K562 (cell line): Measurements from ENCODE around the gene HAP1. TPM values are rescaled to one million over a fixed set of nuclear protein-coding genes. Genes with fewer than 3 reads are reported as not detected.

Experiments used
- EGR1 ChIP-seq: fragments of 450-650 bp; conservative IDR thresholded peaks from 2 replicates; pipeline ENCODE4 v1.6.1; 2017; ENCODE audit warnings: mild to moderate bottlenecking
- EWSR1 ChIP-seq: fragments of 450-650 bp; IDR thresholded peaks from 2 replicates; pipeline ENCODE4 v1.6.1; 2018; ENCODE audit warnings: borderline replicate concordance, mild to moderate bottlenecking, low read depth, moderate library complexity; ENCODE audit not compliant: partially characterized antibody
- GABPB2 ChIP-seq: fragments of 250-450 bp; sonication (Bioruptor Pico); conservative IDR thresholded peaks from 2 replicates; pipeline ENCODE4 v1.5.1; 2021; ENCODE audit warnings: mild to moderate bottlenecking
- MEIS2 ChIP-seq: fragments of 450-650 bp; IDR thresholded peaks from 2 replicates; pipeline ENCODE4 v1.6.1; 2014; ENCODE audit warnings: mild to moderate bottlenecking; ENCODE audit not compliant: partially characterized antibody
- PHB2 ChIP-seq: fragments of 450-650 bp; IDR thresholded peaks from 2 replicates; pipeline ENCODE4 v1.6.1; 2017; ENCODE audit warnings: low read depth
- POLR2AphosphoS2 ChIP-seq: IDR thresholded peaks from 2 replicates; pipeline ENCODE4 v1.6.1; 2012; ENCODE audit warnings: low read length, improper control_type of control experiment
- PTTG1 ChIP-seq: fragments of 450-650 bp; IDR thresholded peaks from 2 replicates; pipeline ENCODE4 v1.6.1; 2016; ENCODE audit warnings: low read depth, mild to moderate bottlenecking, missing genetic modification characterization, missing compliant biosample characterization
- RB1 ChIP-seq: fragments of 450-650 bp; IDR thresholded peaks from 2 replicates; pipeline ENCODE4 v1.6.1; 2017; ENCODE audit warnings: low read depth, mild to moderate bottlenecking
- RBM15 ChIP-seq: fragments of 200-400 bp; formaldehyde crosslinking; IDR thresholded peaks from 2 replicates; pipeline ENCODE4 v1.6.1; 2018; ENCODE audit warnings: mild to moderate bottlenecking, low read length, moderate library complexity; ENCODE audit not compliant: insufficient read depth
- THAP7 ChIP-seq: fragments of 250-450 bp; sonication (Bioruptor Pico); IDR thresholded peaks from 2 replicates; pipeline ENCODE4 v1.5.0; 2021
- ZNF274 ChIP-seq: IDR thresholded peaks from 2 replicates; pipeline ENCODE4 v1.6.1; 2011; ENCODE audit warnings: low read depth, mild to moderate bottlenecking, low read length, moderate library complexity, borderline replicate concordance
- ZNF3 ChIP-seq: fragments of 250-450 bp; sonication (Bioruptor Pico); IDR thresholded peaks from 2 replicates; pipeline ENCODE4 v1.5.0; 2021; ENCODE audit warnings: mild to moderate bottlenecking, moderate library complexity
- polyA plus RNA-seq, 8 experiments: library from polyadenylated mRNA; depleted of rRNA in 4 of 8; stranded (reverse) in 5 of 8; unstranded in 3 of 8; fragments of >200 nt; fragmentation: Nextera tagmentation in 2 of 8; fragmentation: Illumina TruSeq in 1 of 8; extraction: Ambion mirVana in 2 of 8; extraction: Trizol in 1 of 8; gene quantifications; 2 replicates each; pipeline versions ENCODE4 v1.2.1 to v1.2.3, GENCODE V29; 2011 to 2014; ENCODE audit warnings: inconsistent platforms in 1 of 8, missing spikeins in 1 of 8
- total RNA-seq, 7 experiments: library from RNA; depleted of rRNA in 6 of 7; stranded (reverse); fragments of >200 nt in 6 of 7; fragmentation: Illumina TruSeq in 2 of 7; extraction: Trizol in 2 of 7; gene quantifications; 2 replicates each; pipeline versions ENCODE4 v1.2.1 to v1.2.3, GENCODE V29; 2011 to 2021; ENCODE audit warnings: low replicate concordance in 1 of 7
- TF ChIP-seq, protein P1 (sequence below): fragments of 200-600 bp; sonication (generic); IDR thresholded peaks from one replicate; pipeline ENCODE4 v1.6.1; 2012; ENCODE audit warnings: mild to moderate bottlenecking, low read depth, low read length, inconsistent platforms
- TF ChIP-seq, protein P2 (sequence below): fragments of 450-650 bp; formaldehyde crosslinking; IDR thresholded peaks from 2 replicates; pipeline ENCODE4 v1.4.0; 2020; ENCODE audit warnings: mild to moderate bottlenecking

The HAP1 gene
- total and polyA plus RNA-seq, 9 of the 15 experiments (the other 6 are each of a cell fraction or from before 2014, with no cell fraction given): under 0.01 to 0.09 (median 0.04) TPM; not detected in 6

DNA sequence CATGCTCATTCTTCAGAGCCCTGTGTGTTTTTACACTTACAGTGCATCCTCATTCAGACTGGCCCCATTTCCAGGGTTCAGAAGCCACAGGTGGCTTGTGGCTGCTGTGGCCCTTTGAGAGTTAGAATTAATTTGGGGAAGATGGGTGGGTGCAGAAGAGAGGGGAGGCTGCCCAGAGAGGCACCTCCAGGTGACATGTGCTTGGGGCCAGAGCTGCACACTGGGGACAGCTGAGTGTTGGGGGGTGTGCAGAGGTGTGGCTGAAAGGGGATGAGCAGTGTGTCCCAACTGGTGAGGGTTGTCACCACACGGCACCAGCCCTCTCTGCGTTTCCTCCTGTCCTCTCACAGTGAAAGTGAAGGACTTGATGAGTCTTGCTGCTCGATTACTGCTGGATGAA lies 52.7 kb downstream of the HAP1 start (continued):
- TF ChIP-seq, protein P1, sequence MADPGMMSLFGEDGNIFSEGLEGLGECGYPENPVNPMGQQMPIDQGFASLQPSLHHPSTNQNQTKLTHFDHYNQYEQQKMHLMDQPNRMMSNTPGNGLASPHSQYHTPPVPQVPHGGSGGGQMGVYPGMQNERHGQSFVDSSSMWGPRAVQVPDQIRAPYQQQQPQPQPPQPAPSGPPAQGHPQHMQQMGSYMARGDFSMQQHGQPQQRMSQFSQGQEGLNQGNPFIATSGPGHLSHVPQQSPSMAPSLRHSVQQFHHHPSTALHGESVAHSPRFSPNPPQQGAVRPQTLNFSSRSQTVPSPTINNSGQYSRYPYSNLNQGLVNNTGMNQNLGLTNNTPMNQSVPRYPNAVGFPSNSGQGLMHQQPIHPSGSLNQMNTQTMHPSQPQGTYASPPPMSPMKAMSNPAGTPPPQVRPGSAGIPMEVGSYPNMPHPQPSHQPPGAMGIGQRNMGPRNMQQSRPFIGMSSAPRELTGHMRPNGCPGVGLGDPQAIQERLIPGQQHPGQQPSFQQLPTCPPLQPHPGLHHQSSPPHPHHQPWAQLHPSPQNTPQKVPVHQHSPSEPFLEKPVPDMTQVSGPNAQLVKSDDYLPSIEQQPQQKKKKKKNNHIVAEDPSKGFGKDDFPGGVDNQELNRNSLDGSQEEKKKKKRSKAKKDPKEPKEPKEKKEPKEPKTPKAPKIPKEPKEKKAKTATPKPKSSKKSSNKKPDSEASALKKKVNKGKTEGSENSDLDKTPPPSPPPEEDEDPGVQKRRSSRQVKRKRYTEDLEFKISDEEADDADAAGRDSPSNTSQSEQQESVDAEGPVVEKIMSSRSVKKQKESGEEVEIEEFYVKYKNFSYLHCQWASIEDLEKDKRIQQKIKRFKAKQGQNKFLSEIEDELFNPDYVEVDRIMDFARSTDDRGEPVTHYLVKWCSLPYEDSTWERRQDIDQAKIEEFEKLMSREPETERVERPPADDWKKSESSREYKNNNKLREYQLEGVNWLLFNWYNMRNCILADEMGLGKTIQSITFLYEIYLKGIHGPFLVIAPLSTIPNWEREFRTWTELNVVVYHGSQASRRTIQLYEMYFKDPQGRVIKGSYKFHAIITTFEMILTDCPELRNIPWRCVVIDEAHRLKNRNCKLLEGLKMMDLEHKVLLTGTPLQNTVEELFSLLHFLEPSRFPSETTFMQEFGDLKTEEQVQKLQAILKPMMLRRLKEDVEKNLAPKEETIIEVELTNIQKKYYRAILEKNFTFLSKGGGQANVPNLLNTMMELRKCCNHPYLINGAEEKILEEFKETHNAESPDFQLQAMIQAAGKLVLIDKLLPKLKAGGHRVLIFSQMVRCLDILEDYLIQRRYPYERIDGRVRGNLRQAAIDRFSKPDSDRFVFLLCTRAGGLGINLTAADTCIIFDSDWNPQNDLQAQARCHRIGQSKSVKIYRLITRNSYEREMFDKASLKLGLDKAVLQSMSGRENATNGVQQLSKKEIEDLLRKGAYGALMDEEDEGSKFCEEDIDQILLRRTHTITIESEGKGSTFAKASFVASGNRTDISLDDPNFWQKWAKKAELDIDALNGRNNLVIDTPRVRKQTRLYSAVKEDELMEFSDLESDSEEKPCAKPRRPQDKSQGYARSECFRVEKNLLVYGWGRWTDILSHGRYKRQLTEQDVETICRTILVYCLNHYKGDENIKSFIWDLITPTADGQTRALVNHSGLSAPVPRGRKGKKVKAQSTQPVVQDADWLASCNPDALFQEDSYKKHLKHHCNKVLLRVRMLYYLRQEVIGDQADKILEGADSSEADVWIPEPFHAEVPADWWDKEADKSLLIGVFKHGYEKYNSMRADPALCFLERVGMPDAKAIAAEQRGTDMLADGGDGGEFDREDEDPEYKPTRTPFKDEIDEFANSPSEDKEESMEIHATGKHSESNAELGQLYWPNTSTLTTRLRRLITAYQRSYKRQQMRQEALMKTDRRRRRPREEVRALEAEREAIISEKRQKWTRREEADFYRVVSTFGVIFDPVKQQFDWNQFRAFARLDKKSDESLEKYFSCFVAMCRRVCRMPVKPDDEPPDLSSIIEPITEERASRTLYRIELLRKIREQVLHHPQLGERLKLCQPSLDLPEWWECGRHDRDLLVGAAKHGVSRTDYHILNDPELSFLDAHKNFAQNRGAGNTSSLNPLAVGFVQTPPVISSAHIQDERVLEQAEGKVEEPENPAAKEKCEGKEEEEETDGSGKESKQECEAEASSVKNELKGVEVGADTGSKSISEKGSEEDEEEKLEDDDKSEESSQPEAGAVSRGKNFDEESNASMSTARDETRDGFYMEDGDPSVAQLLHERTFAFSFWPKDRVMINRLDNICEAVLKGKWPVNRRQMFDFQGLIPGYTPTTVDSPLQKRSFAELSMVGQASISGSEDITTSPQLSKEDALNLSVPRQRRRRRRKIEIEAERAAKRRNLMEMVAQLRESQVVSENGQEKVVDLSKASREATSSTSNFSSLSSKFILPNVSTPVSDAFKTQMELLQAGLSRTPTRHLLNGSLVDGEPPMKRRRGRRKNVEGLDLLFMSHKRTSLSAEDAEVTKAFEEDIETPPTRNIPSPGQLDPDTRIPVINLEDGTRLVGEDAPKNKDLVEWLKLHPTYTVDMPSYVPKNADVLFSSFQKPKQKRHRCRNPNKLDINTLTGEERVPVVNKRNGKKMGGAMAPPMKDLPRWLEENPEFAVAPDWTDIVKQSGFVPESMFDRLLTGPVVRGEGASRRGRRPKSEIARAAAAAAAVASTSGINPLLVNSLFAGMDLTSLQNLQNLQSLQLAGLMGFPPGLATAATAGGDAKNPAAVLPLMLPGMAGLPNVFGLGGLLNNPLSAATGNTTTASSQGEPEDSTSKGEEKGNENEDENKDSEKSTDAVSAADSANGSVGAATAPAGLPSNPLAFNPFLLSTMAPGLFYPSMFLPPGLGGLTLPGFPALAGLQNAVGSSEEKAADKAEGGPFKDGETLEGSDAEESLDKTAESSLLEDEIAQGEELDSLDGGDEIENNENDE: no peak
- no peak for TF ChIP-seq THAP7 (CRISPR knock-in tag)
- no peak for TF ChIP-seq MEIS2
- TF ChIP-seq EWSR1: no peak
- no peak for TF ChIP-seq ZNF3 (CRISPR knock-in tag)
- no peak for TF ChIP-seq RB1
- TF ChIP-seq PHB2: no peak
- no peak for TF ChIP-seq PTTG1 (tag)
- no peak for TF ChIP-seq EGR1
- TF ChIP-seq GABPB2 (CRISPR knock-in tag): no peak
- no peak for TF ChIP-seq POLR2AphosphoS2
- no peak for TF ChIP-seq RBM15
- no peak for TF ChIP-seq ZNF274
- TF ChIP-seq, protein P2, sequence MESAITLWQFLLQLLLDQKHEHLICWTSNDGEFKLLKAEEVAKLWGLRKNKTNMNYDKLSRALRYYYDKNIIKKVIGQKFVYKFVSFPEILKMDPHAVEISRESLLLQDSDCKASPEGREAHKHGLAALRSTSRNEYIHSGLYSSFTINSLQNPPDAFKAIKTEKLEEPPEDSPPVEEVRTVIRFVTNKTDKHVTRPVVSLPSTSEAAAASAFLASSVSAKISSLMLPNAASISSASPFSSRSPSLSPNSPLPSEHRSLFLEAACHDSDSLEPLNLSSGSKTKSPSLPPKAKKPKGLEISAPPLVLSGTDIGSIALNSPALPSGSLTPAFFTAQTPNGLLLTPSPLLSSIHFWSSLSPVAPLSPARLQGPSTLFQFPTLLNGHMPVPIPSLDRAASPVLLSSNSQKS: no peak
